GM19372 (cell line): ENCODE results near the gene ZNF837.
"Not testable (repeated sequence)": the region's sequence is repeated elsewhere in the genome, so short reads cannot be mapped to it uniquely, and the experiment has no call there.

Experiments used
- ATAC-seq: cut with Tn5 transposase; IDR thresholded peaks from one replicate; pipeline ENCODE4 v1.9.1; 2021; ENCODE audit warnings: mild to moderate bottlenecking, low read depth, moderate library complexity; ENCODE audit not compliant: unreplicated experiment

ZNF837 gene

DNA sequence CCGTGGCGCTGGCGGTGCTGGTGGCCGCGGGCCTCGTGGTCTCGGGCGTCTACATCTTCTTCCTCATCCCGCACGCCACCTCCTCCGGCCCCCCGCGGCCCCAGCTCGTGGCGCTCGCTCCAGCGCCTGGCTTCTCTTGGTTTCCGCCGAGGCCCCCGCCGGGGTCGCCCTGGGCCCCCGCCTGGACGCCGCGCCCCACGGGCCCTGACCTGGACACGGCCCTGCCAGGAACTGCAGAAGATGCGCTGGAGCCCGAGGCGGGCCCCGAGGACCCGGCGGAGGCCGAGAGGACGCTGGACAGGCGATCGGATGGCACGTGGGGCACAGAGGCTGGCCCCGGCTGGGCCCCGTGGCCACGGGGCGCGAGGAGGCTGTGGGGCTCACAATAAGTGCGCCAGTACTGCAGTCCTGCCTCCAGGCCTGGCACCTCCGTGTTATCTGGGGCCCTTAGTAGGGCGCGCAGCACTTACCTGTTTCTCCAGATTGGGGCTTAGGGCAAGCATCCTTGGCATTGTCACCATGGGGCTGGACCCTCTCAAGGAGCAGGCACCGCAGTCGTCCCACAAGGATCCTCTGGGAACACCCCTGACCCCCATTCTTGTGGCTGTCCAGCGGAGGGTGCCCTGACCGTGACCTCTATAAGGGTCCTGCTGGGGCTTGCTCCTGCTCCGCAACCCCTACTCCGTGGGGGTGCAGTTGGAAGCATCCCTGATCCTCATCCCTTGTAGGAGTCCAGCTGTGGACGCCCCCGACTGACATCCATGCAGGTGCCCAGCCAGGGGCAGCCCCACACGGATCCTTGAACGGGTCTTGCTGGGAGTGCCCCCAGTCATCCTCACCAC lies 16.1 kb upstream of the ZNF837 start:
- ATAC-seq = no peak

GRCh38 chr19:58395979-58396627 lies 15.3 kb upstream of the ZNF837 start:
- no peak for ATAC-seq

- no peak for ATAC-seq
These were observed 14.6 kb upstream of the ZNF837 start, which contains the start of gene RNF225 for GRCh38 chr19:58395220-58395978. Gene RNF225, plus strand, starts transcription at chr19:58395656. Its CDS starts 434 bp downstream, at chr19:58396090.

GRCh38 chr19:58394821-58395219 lies 14.0 kb upstream of the ZNF837 start:
- no peak for ATAC-seq

- ATAC-seq = no peak
These were observed 12.8 kb upstream of the ZNF837 start for GRCh38 chr19:58393725-58394033.

- no peak for ATAC-seq
These were observed 12.3 kb upstream of the ZNF837 start for GRCh38 chr19:58392945-58393724.

- ATAC-seq = no peak
These were observed 7.3 kb upstream of the ZNF837 start for GRCh38 chr19:58388175-58388526.

DNA sequence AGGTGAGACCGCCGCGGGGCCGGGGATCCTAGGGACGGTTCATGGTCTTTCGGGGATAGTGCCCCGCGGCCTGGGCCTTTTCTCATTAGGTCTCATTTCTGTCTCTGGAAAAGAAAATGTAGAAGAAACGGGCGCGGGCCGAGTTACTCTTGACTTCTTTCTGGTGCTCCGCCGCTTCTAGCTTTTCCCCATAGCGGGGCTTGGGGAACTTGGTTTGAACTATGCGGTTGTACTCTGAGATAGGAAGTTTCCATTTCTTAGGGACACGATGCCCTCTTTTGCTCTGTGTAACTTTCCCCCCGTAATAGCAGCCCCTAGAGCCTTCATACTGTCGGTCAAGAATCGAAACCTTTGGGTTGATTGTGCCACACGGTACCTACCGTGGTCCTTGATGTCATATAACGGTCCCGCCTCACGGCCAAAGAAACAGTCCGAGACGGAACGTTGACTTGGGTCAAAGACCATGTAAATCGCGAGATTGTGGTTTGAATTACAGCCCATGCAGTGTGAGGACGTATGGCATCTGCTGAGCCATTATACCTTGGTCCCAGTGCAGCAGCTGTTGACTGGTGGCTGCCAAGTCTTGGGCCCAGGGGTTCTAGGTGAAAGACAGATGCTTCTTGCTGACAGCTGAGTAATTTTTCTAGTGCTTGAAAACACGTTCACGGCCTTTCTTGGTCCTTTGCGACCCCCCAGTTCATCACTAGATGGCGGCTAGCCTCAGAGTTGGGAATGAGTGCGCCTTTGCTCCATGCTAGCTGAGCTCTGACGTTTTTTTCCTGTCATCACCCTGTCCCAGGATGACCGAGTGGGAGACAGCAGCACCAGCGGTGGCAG lies 6.7 kb upstream of the ZNF837 start:
- ATAC-seq = no peak

DNA sequence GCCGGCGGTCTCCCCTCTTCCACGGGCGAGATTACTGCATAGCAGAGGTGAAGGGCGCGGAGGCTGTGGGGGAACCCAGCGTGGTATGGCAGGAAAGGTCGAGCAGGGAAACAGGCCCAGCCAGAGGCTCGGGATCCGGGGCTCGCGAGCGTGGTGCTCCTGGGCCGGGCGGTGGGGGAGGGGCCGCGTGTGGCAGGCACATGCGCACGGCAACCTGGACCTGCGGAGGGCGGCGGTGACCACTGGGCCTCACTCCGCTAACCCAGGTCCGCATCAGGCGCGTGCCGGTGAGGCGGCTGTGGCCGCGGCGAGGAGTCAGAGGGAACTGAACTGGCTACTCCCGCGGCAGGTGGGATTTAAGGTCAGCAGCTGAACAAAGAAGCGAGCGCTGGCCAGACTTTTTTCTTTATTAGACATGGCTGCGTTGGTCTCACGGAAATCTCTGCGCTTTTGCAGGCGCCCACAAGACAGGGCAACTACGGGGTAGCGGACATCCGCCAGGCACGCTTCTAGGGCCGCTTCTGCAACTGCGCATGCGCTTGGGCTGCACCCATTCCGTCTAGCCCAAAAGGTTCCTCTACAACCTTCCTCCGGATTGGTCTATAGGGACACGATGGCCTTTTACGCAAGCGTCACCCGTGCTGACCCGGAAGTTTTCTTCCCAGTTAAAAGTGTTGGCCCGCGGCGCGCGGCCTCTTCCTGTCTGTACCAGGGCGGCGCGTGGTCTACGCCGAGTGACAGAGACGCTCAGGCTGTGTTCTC lies 5.9 kb upstream of the ZNF837 start, which contains the start of gene RPS5:
Gene RPS5, plus strand, starts transcription at position 694 of the 762 bp plus-strand sequence. CDS start 869 bp downstream, outside the sequence.
- ATAC-seq = peak; percentile 81

DNA sequence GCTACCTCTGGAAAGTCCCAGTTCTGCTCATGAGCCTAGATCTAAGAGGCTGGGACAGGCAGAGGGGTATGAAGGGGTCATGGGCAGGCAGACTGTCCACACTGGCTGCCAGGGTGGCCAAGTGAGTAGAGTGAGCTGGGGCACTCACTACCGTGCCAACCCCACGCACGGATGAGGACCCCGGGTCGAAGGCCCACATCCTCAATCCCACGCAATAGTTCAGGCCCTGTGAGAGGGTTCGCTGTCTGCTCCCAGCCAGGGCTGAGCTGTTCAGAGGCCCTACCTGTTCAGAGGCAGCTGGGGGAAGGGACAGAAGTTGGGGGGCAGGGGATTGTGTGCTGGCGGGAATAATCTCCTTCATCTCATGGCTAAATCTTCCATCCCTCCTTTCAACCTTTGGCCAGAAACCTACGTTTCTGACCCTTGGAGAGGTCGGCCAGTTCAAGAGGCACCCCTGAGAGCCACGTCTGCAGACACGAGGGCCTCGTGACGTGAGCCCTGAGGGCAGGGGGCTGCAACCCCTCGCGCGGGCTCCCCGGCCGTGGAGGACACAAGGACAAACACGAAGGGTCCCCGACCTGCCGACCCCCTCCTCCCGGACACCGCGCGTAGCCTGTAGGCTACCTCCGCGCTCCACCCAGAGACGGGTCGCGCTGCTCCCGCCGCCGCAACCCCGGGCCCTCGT lies 5.2 kb upstream of the ZNF837 start:
- ATAC-seq = no peak

- ATAC-seq = no peak
These were observed 4.6 kb upstream of the ZNF837 start for GRCh38 chr19:58385313-58385890.

GRCh38 chr19:58382997-58383603 lies 2.3 kb upstream of the ZNF837 start:
- ATAC-seq = no peak

DNA sequence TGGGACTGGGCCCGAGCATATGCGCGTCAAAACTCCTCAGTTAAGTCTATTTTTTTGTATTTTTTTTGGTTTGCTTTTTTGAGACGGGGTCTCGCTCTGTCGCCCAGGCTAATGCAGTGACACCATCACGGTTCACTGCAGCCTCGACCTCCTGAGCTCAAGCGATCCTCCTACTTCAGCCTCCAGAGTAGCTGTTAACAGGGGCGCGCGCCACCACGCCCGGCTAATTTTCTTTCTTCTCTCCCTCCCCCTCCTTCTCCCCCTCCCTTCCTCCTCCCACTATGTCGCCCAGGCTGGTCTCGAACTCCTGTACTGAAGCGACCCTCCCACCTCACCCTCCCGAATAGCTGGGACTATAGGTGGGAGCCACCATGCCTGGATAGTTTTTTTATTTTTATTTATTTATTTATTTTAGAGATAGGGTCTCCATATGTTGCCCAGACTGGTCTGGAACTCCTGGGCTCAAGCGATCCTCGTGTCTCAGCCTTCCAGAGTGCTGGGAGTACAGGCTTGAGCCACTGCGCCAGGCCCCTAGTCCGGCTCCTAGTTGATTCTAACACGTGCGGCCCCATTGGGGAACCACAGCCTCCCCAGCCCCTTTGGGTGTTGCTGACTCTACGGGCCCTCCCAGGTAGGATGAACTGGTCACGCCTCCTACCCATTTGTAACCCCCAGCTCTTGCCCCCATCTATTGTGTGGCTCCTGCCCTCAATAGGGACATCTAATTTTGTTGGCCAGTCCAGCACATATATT lies 806 bp upstream of the ZNF837 start:
- no peak for ATAC-seq

GRCh38 chr19:58380037-58380661 lies 681 bp downstream of the ZNF837 start:
- ATAC-seq = no peak

GRCh38 chr19:58379246-58379645 lies 1.6 kb downstream of the ZNF837 start:
- ATAC-seq = no peak

GRCh38 chr19:58376724-58377123 lies 4.1 kb downstream of the ZNF837 start:
- not testable (repeated sequence) for ATAC-seq
